Heart left ventricle (tissue), 16 donors: ENCODE measurements around the gene SPAG9. TPM values are rescaled to one million over a fixed set of nuclear protein-coding genes. Genes with fewer than 3 reads are reported as not detected.

Experiments
- ATAC-seq, 4 donors: fragments of 200-7000 bp; cut with Tn5 transposase; one replicate each; pipeline ENCODE4 v1.9.1; 2020 to 2022; ENCODE audit warnings: moderate library complexity in 4 of 4, mild to moderate bottlenecking in 3 of 4, moderate number of reproducible peaks in 1 of 4
- DNase-seq, 5 donors: peaks; one replicate each; pipeline ENCODE4 v3.0.0-alpha.2; 2020
- H3K27ac ChIP-seq, 12 donors: fragments of 200-600 bp; sonication (generic) in 4 of 12; one replicate each; pipeline versions ENCODE4 v1.5.0 to v1.8.0; 2016 to 2022; ENCODE audit warnings: mild to moderate bottlenecking in 2 of 12
- H3K27me3 ChIP-seq, 9 donors: fragments of 200-600 bp; sonication (generic) in 2 of 9; one replicate each; pipeline versions ENCODE4 v1.5.1 to v1.8.0; 2016 to 2022; ENCODE audit warnings: mild to moderate bottlenecking in 3 of 9
- H3K36me3 ChIP-seq, 9 donors: fragments of 200-600 bp; sonication (generic) in 2 of 9; one replicate each; pipeline versions ENCODE4 v1.5.0 to v1.8.0; 2018 to 2022; ENCODE audit warnings: mild to moderate bottlenecking in 2 of 9
- H3K4me1 ChIP-seq, 12 donors: fragments of 200-600 bp; sonication (generic) in 4 of 12; one replicate each; pipeline versions ENCODE4 v1.5.0 to v1.8.0; 2016 to 2022; ENCODE audit warnings: mild to moderate bottlenecking in 3 of 12
- H3K4me3 ChIP-seq, 12 donors: fragments of 200-600 bp; sonication (generic) in 4 of 12; one replicate each; pipeline versions ENCODE4 v1.5.0 to v1.8.0; 2017 to 2022; ENCODE audit warnings: mild to moderate bottlenecking in 9 of 12, moderate library complexity in 4 of 12
- H3K9me3 ChIP-seq, 12 donors: fragments of 200-600 bp; sonication (generic) in 4 of 12; one replicate each; pipeline versions ENCODE4 v1.5.0 to v1.8.0; 2016 to 2022; ENCODE audit warnings: mild to moderate bottlenecking in 1 of 12
- POLR2A ChIP-seq, 2 donors: fragments of 450-650 bp; IDR thresholded peaks; one replicate each; pipeline ENCODE4 v1.6.1; 2017; ENCODE audit warnings: antibody characterized with exemption in 2 of 2, mild to moderate bottlenecking in 2 of 2, moderate library complexity in 2 of 2
- WGBS, 4 donors: extraction: QIAGEN DNeasy Blood & Tissue Kit in 2 of 4; methylation state at CpG; one replicate each; pipeline versions ENCODE4 v1.1.5 to v1.1.7; 2013 to 2018; 5-methylcytosine and 5-hydroxymethylcytosine counted together
- intact Hi-C, 10 donors: fragments of 100-400 bp; cut with DNase I; formaldehyde crosslinking; loops; one replicate each; pipeline versions ENCODE4 v1.11.1 to v1.14.2; 2022
- polyA plus RNA-seq, 2 donors: library from polyadenylated mRNA; stranded (reverse); fragments of 200-250 nt; gene quantifications; one replicate each; pipeline ENCODE4 v1.2.3, GENCODE V29; 2013
- total RNA-seq, 9 donors: library from RNA; depleted of rRNA in 2 of 9; stranded (reverse); fragments of >200 nt in 2 of 9; fragmentation: NEBNext Ultra II Directional in 3 of 9; extraction: Animal tissue kit (Norgen Biotek cat#: 25700) in 3 of 9; gene quantifications; one replicate each; pipeline versions ENCODE4 v1.1.0 to v1.2.4, GENCODE V29; 2016 to 2023
- TF ChIP-seq, protein P1 (sequence below), 12 donors: fragments of 200-600 bp; sonication (generic) in 4 of 12; IDR thresholded peaks; one replicate each; pipeline versions ENCODE4 v1.5.0 to v1.8.0; 2018 to 2022; ENCODE audit warnings: antibody characterized with exemption in 12 of 12, mild to moderate bottlenecking in 5 of 12
- donor health status: ischemic (EF 13 %, LVEDD 7.1; RV severe dilation, severe dysfunction).
- donor health status: healthy with polysubstance abuse.
- donor health status: DM: no; HTN: yes; CAD: no.
- donor health status: DM: no; HTN: no; CAD: no.
- donor health status: ischemic (EF 25% LVEDD 6.9; RV normal size, moderate dysfunction).
- donor health status: ischemic (EF 25% LVEDD 5.7; RV mildly dilated, moderate dysfunction).
- donor health status: healthy.
- donor health status: DM: yes; HTN: yes; CAD: no.
- donor health status: ischemic (EF 35%, LVEDD 5.7; RV mildly dilated, moderate dysfunction).
- donor health status: nonischemic (EF 11% LVEDD 7.7; RV severe dilation, severe dysfunction).
- donor health status: DM: yes; HTN: yes; CAD: no.
- donor health status: PGD.
- donor health status: ischemic (EF 29% LVEDD 5.4; RV normal size, mild dysfunction).
- donor health status: nonischemic (EF 23%, LVEDD 6.1; RV moderate dilation, normal function).

The SPAG9 gene
- total and polyA plus RNA-seq, 11 donors, result 15.9 to 65.4 (median 52.9) TPM

DNA sequence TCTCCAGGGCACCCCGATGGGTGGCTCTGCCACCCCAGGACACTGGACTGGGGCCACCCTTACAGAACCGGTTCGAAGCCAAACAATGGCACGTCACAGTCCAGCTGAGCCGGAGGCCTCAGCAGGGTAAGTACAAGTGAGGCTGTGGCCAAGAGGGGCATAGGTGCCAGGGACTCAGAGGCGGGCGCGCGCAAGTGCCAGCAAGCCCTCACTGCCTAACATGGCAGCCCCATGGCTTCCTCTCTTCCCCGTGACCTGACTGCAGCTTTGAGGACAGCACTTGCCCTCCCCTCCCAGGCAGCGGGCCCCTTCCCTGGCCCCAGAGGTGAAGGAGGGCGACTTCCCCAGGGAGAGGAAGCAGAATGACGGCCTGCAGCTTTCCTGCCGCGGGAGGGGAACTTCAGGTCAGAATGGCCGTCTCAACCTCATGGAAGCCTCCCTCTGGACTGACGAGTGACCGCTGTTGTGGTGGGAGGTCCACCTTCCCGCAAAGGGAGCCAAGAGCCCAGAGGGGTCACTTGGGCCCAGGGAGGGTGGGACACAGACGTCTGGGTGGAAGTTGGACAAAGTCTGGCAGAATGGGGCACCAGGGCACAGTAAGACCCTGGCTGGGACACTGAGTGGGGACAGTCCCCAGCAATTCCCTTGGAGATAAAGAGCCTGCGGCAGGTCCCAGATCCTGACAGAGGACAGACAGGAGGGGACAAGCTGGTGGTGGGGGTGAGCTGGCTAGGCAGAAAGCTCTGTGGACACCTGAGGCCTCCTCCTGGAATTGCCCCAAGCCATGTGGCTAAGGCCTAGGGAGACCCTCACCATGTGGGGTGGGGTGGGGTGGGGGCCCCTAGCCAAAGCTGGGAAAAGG lies 202.4 kb downstream of the SPAG9 start:
- peaks cover 13 to 56% (median 45%) of the 10 kb centered on the region in 12 donors for H3K4me1 ChIP-seq
- 55 to 72% (median 67%) methylated on average over 16 to 21 of the region's 21 CpGs for WGBS, 4 donors
- peak overlapping the region; percentile 48 to 89 (median 82) for H3K27ac ChIP-seq
- no peaks in the 10 kb centered on the region for H3K27me3 ChIP-seq
- no peaks in the 10 kb centered on the region for H3K36me3 ChIP-seq
- intact Hi-C loops, result loop anchor here in 7 of 10 donors (5.0 kb wide), 2 partner anchors 46 to 51 kb away; partner anchors contain the start of gene TOB1 (in 5 of the 7)
- DNase-seq, result peak in 4 of 5 donors; percentile 33 to 57 (median 47)
- no peak overlapping the region for H3K4me3 ChIP-seq
- ATAC-seq, result peak in 1 of 4 donors; percentile 4
- H3K9me3 ChIP-seq, result no peaks in the 10 kb centered on the region
- no peak for TF ChIP-seq POLR2A (IDR thresholded peaks at IDR 0.05)
- TF ChIP-seq, protein P1, sequence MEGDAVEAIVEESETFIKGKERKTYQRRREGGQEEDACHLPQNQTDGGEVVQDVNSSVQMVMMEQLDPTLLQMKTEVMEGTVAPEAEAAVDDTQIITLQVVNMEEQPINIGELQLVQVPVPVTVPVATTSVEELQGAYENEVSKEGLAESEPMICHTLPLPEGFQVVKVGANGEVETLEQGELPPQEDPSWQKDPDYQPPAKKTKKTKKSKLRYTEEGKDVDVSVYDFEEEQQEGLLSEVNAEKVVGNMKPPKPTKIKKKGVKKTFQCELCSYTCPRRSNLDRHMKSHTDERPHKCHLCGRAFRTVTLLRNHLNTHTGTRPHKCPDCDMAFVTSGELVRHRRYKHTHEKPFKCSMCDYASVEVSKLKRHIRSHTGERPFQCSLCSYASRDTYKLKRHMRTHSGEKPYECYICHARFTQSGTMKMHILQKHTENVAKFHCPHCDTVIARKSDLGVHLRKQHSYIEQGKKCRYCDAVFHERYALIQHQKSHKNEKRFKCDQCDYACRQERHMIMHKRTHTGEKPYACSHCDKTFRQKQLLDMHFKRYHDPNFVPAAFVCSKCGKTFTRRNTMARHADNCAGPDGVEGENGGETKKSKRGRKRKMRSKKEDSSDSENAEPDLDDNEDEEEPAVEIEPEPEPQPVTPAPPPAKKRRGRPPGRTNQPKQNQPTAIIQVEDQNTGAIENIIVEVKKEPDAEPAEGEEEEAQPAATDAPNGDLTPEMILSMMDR (IDR thresholded peaks at IDR 0.05), result no peak

DNA sequence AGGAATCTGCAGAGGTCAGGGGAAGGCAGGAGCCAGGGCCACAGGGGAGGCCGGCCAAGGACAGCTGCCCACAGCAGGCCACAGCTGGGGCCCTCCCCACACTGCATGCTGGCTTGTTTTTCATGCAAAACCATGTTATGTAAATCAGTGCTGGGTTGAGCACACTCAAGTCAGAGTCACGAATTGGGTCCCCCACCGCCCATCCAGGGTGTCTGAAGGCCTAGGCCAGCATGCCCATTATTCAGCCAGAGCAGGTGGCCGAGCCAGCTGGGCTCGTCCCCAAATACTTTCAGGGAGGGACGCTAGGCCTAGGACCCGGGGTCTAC lies 203.3 kb downstream of the SPAG9 start:
- TF ChIP-seq POLR2A (IDR thresholded peaks at IDR 0.05), result no peak
- TF ChIP-seq, protein P1 (IDR thresholded peaks at IDR 0.05), result no peak
- Histone ChIP-seq H3K9me3 (no peaks in the 10 kb centered on the region), H3K27me3 (no peaks in the 10 kb centered on the region), H3K4me3 (no peak overlapping the region), H3K27ac (peak overlapping the region in 9 of 12 donors; percentile 39 to 87 (median 83)), H3K4me1 (peaks cover 13 to 47% (median 40%) of the 10 kb centered on the region in 12 donors), H3K36me3 (no peaks in the 10 kb centered on the region)
- 83 to 89% (median 86%) methylated on average over 4 to 7 of the region's 7 CpGs for WGBS, 4 donors
- peak in 2 of 4 donors; percentile 10 to 21 for ATAC-seq
- peak in 1 of 5 donors; percentile 66 for DNase-seq
- intact Hi-C loops, result loop anchor here in 7 of 10 donors (5.0 kb wide), 2 partner anchors 45 to 50 kb away; partner anchors contain the start of gene TOB1 (in 5 of the 7)

DNA sequence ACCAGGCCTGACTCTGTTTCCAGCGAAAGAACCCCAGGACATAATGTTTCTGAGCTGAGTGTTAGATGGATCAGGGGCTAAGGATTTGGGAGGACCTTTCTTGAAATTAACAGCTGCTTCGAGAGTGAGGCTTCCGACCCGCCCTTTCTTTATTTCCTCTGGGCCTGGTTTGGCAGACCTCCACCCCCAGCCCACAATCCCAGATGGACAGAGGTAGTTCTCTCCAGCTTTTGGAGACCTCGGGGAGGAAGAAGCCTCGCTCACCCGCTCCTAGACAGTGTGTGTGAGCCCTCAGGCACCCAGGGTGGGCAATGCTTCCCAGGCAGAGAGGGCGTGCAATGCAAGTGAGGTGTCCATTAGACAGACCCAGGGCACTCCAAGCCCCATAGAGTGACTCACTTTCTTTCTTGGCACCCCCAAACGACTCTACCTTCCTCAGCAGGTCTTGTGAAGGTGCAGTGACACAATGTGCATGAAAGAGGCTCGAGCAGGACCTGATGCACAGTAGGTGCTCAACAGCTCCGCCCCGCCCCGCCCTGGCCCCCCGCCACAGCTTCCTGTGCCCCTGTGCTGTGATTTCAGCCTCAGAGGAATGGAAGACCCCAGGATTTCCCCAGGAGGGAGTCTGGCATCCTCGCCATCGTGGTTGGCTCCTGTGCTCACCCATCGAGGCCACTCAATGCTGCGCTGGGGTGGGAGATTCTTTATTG lies 203.8 kb downstream of the SPAG9 start:
- H3K4me1 ChIP-seq, result peaks cover 13 to 50% (median 38%) of the 10 kb centered on the region in 12 donors

More for the DNA sequence above, 203.8 kb downstream of the SPAG9 start:
- ATAC-seq (peak in 3 of 4 donors; percentile 4 to 20 (median 7)), DNase-seq (peak in 3 of 5 donors; percentile 43 to 66 (median 50))
- H3K36me3 ChIP-seq, result no peaks in the 10 kb centered on the region
- H3K9me3 ChIP-seq, result no peaks in the 10 kb centered on the region
- H3K27me3 ChIP-seq, result no peaks in the 10 kb centered on the region
- H3K27ac ChIP-seq, result peak overlapping the region in 10 of 12 donors; percentile 23 to 83 (median 60)
- TF ChIP-seq, protein P1 (IDR thresholded peaks at IDR 0.05), result no peak
- TF ChIP-seq POLR2A (IDR thresholded peaks at IDR 0.05), result no peak
- no peak overlapping the region for H3K4me3 ChIP-seq
- intact Hi-C loops, result loop anchor here in 7 of 10 donors (5.0 kb wide), 2 partner anchors 45 to 50 kb away; partner anchors contain the start of gene TOB1 (in 5 of the 7)
- 73 to 84% (median 78%) methylated on average over 14 to 18 of the region's 18 CpGs for WGBS, 4 donors
